ENCODE results near the gene RELN. TPM values are rescaled to one million over a fixed set of nuclear protein-coding genes. Genes with fewer than 3 reads are reported as not detected.

The RELN gene
- total and polyA plus RNA-seq, 2 donors (not counting 1 experiment from before 2014, with no cell fraction given), result not detected

- ChIA-PET POLR2A (no interaction called here), CTCF (no interaction called here)
- H3K27me3 Mint-ChIP-seq, result peaks cover 9% of the 10 kb centered on the region
- TF ChIP-seq EZH2 (IDR thresholded peaks at IDR 0.05; ENCODE audit: borderline replicate concordance, insufficient read depth, low read depth, low read length, poor library complexity, severe bottlenecking) (no peak), CTCF (IDR thresholded peaks at IDR 0.05) (no peak)
- intact Hi-C loops (cut with micrococcal nuclease), result no loop called here
- WGBS (ENCODE audit: insufficient coverage), result no CpG with 5 or more reads among the region's 2 CpGs
- H3K4me3 Mint-ChIP-seq, result no peak overlapping the region
- ATAC-seq (ENCODE audit: low read depth), result no peak
- no peak overlapping the region for H3K4me2 ChIP-seq (replicated peaks; ENCODE audit: low read depth, low read length, poor library complexity, severe bottlenecking)
- H3K79me2 ChIP-seq (ENCODE audit: control insufficient read depth, insufficient read depth, low read length), result no peaks in the 10 kb centered on the region
- DNase-seq, result no peak
- H3K4me1 Mint-ChIP-seq, result no peaks in the 10 kb centered on the region
- H4K20me1 ChIP-seq (ENCODE audit: control insufficient read depth, insufficient read depth, low read length, poor library complexity, severe bottlenecking), result no peaks in the 10 kb centered on the region
- H3K27ac ChIP-seq (ENCODE audit: low read length in 2 of 2), result no peak overlapping the region
- no peak overlapping the region for H3K9ac ChIP-seq (ENCODE audit: low read length)
- H3K9me3 Mint-ChIP-seq (ENCODE audit: insufficient read depth), result no peaks in the 10 kb centered on the region
- no peak overlapping the region for H2AFZ ChIP-seq (ENCODE audit: insufficient read depth, low read depth, low read length, poor library complexity, severe bottlenecking)
- H3K27me3 ChIP-seq (replicated peaks in 1 of 4; ENCODE audit: control extremely low read depth in 1 of 4, control insufficient read depth in 3 of 4, insufficient read depth in 4 of 4, low read length in 3 of 4), result no peaks in the 10 kb centered on the region
- no peaks in the 10 kb centered on the region for H3K9me3 ChIP-seq (ENCODE audit: control extremely low read depth in 1 of 3, control insufficient read depth in 2 of 3, insufficient read depth in 1 of 3, low read length in 2 of 3)
- no peak overlapping the region for H3K27ac Mint-ChIP-seq
- H3K4me1 ChIP-seq (ENCODE audit: control insufficient read depth in 2 of 2, insufficient read depth in 2 of 2, low read length in 2 of 2), result no peaks in the 10 kb centered on the region
- no peaks in the 10 kb centered on the region for H3K36me3 ChIP-seq (replicated peaks in 1 of 2; ENCODE audit: control extremely low read depth in 1 of 2, control insufficient read depth in 1 of 2, extremely low read depth in 1 of 2, insufficient read depth in 2 of 2, low read length in 1 of 2)
- H3K4me3 ChIP-seq (ENCODE audit: control extremely low read depth in 1 of 5, extremely low read depth in 1 of 5, insufficient read depth in 1 of 5, low read depth in 2 of 5, low read length in 4 of 5), result no peak overlapping the region
These were observed 67.1 kb downstream of the RELN start for GRCh38 chr7:103922407-103922806.

- CTCF ChIA-PET, result no interaction called here
- Histone ChIP-seq H4K20me1 (ENCODE audit: control insufficient read depth, insufficient read depth, low read length, poor library complexity, severe bottlenecking) (no peaks in the 10 kb centered on the region), H3K4me1 (ENCODE audit: control insufficient read depth in 2 of 2, insufficient read depth in 2 of 2, low read length in 2 of 2) (no peaks in the 10 kb centered on the region), H3K4me2 (replicated peaks; ENCODE audit: low read depth, low read length, poor library complexity, severe bottlenecking) (no peak overlapping the region), H3K27me3 (replicated peaks in 1 of 4; ENCODE audit: control extremely low read depth in 1 of 4, control insufficient read depth in 3 of 4, insufficient read depth in 4 of 4, low read length in 3 of 4) (no peaks in the 10 kb centered on the region), H3K9ac (ENCODE audit: low read length) (no peak overlapping the region), H2AFZ (ENCODE audit: insufficient read depth, low read depth, low read length, poor library complexity, severe bottlenecking) (no peak overlapping the region), H3K4me3 (ENCODE audit: control extremely low read depth in 1 of 5, extremely low read depth in 1 of 5, insufficient read depth in 1 of 5, low read depth in 2 of 5, low read length in 4 of 5) (no peak overlapping the region), H3K9me3 (ENCODE audit: control extremely low read depth in 1 of 3, control insufficient read depth in 2 of 3, insufficient read depth in 1 of 3, low read length in 2 of 3) (no peaks in the 10 kb centered on the region), H3K36me3 (replicated peaks in 1 of 2; ENCODE audit: control extremely low read depth in 1 of 2, control insufficient read depth in 1 of 2, extremely low read depth in 1 of 2, insufficient read depth in 2 of 2, low read length in 1 of 2) (no peaks in the 10 kb centered on the region), H3K79me2 (ENCODE audit: control insufficient read depth, insufficient read depth, low read length) (no peaks in the 10 kb centered on the region), H3K27ac (ENCODE audit: low read length in 2 of 2) (no peak overlapping the region)
- Mint-ChIP-seq H3K27ac (no peak overlapping the region), H3K27me3 (peaks cover 11% of the 10 kb centered on the region), H3K9me3 (ENCODE audit: insufficient read depth) (no peaks in the 10 kb centered on the region), H3K4me1 (no peaks in the 10 kb centered on the region), H3K4me3 (no peak overlapping the region)
- POLR2A ChIA-PET, result no interaction called here
- TF ChIP-seq CTCF (IDR thresholded peaks at IDR 0.05), result no peak
- TF ChIP-seq EZH2 (IDR thresholded peaks at IDR 0.05; ENCODE audit: borderline replicate concordance, insufficient read depth, low read depth, low read length, poor library complexity, severe bottlenecking), result no peak
- no peak for ATAC-seq (ENCODE audit: low read depth)
- intact Hi-C loops (cut with micrococcal nuclease), result no loop called here
- no peak for DNase-seq
- no CpG with 5 or more reads among the region's 1 CpG for WGBS (ENCODE audit: insufficient coverage)
These were observed 67.8 kb downstream of the RELN start for GRCh38 chr7:103921692-103922091.

All from B cell (primary cell).